Measurements from ENCODE around the gene SLC48A1.

- TF ChIP-seq POLR2AphosphoS5 (IDR thresholded peaks at IDR 0.05) (no peak), CTCF (IDR thresholded peaks at IDR 0.05) (no peak), POLR2A (IDR thresholded peaks at IDR 0.05) (no peak)
Observed at GRCh38 chr12:47740606-47741339, 32.3 kb upstream of the SLC48A1 start.
